HEK293 (cell line): ENCODE measurements around the gene SRSF1.

ENCODE experiments used
- BCL11A ChIP-seq: fragments of 450-650 bp; formaldehyde crosslinking; IDR thresholded peaks from 2 replicates; pipeline ENCODE4 v1.5.1; 2016; ENCODE audit warnings: low read depth, missing biosample characterization, missing genetic modification characterization
- HOXC10 ChIP-seq: sonication (generic); formaldehyde crosslinking; IDR thresholded peaks from 2 replicates; pipeline ENCODE4 v1.8.1; 2023; ENCODE audit warnings: mild to moderate bottlenecking, missing genetic modification reagents
- MYNN ChIP-seq: fragments of 450-650 bp; formaldehyde crosslinking; IDR thresholded peaks from 2 replicates; pipeline ENCODE4 v1.5.1; 2016; ENCODE audit warnings: missing biosample characterization, missing genetic modification characterization, borderline replicate concordance
- OVOL3 ChIP-seq: fragments of 450-650 bp; formaldehyde crosslinking; IDR thresholded peaks from 2 replicates; pipeline ENCODE4 v1.5.1; 2016; ENCODE audit warnings: missing biosample characterization, missing genetic modification characterization
- RBAK ChIP-seq: fragments of 450-650 bp; formaldehyde crosslinking; IDR thresholded peaks from 2 replicates; pipeline ENCODE4 v1.5.1; 2016; ENCODE audit warnings: missing biosample characterization, missing genetic modification characterization
- REPIN1 ChIP-seq: fragments of 450-650 bp; formaldehyde crosslinking; IDR thresholded peaks from 2 replicates; pipeline ENCODE4 v1.5.1; 2017; ENCODE audit warnings: missing biosample characterization, missing genetic modification characterization, low read depth
- SALL2 ChIP-seq: fragments of 450-650 bp; formaldehyde crosslinking; IDR thresholded peaks from 2 replicates; pipeline ENCODE4 v1.5.0; 2017; ENCODE audit warnings: missing biosample characterization, mild to moderate bottlenecking, missing genetic modification characterization, borderline replicate concordance
- SCRT1 ChIP-seq: fragments of 450-650 bp; formaldehyde crosslinking; IDR thresholded peaks from 2 replicates; pipeline ENCODE4 v1.5.1; 2016; ENCODE audit warnings: missing biosample characterization, missing genetic modification characterization, borderline replicate concordance
- SP3 ChIP-seq: fragments of 450-650 bp; formaldehyde crosslinking; IDR thresholded peaks from 2 replicates; pipeline ENCODE4 v1.5.1; 2016; ENCODE audit warnings: missing biosample characterization, missing genetic modification characterization
- WT1 ChIP-seq: fragments of 450-650 bp; formaldehyde crosslinking; IDR thresholded peaks from 2 replicates; pipeline ENCODE4 v1.5.1; 2016; ENCODE audit warnings: missing biosample characterization, missing genetic modification characterization
- ZBTB20 ChIP-seq: fragments of 450-650 bp; formaldehyde crosslinking; IDR thresholded peaks from 2 replicates; pipeline ENCODE4 v1.5.1; 2016; ENCODE audit warnings: missing biosample characterization, missing genetic modification characterization
- ZNF10 ChIP-seq: fragments of 450-650 bp; formaldehyde crosslinking; IDR thresholded peaks from 2 replicates; pipeline ENCODE4 v1.5.1; 2017; ENCODE audit warnings: missing biosample characterization, missing genetic modification characterization
- ZNF121 ChIP-seq: fragments of 450-650 bp; formaldehyde crosslinking; IDR thresholded peaks from 2 replicates; pipeline ENCODE4 v1.5.1; 2016; ENCODE audit warnings: missing biosample characterization, missing genetic modification characterization
- ZNF157 ChIP-seq: fragments of 450-650 bp; formaldehyde crosslinking; IDR thresholded peaks from 2 replicates; pipeline ENCODE4 v1.5.1; 2016; ENCODE audit warnings: missing biosample characterization, missing genetic modification characterization
- ZNF174 ChIP-seq: fragments of 450-650 bp; formaldehyde crosslinking; IDR thresholded peaks from 2 replicates; pipeline ENCODE4 v1.5.0; 2017; ENCODE audit warnings: missing biosample characterization, mild to moderate bottlenecking, missing genetic modification characterization
- ZNF184 ChIP-seq: fragments of 450-650 bp; IDR thresholded peaks from 2 replicates; pipeline ENCODE4 v1.5.1; 2018; ENCODE audit warnings: missing biosample characterization, mild to moderate bottlenecking, missing genetic modification characterization
- ZNF23 ChIP-seq: fragments of 450-650 bp; formaldehyde crosslinking; IDR thresholded peaks from 2 replicates; pipeline ENCODE4 v1.5.1; 2016; ENCODE audit warnings: missing biosample characterization, missing genetic modification characterization, borderline replicate concordance
- ZNF274 ChIP-seq, 2 experiments: fragments of 200-500 bp in 1 of 2; fragments of 450-650 bp in 1 of 2; sonication (Bioruptor generic) in 1 of 2; formaldehyde crosslinking in 1 of 2; IDR thresholded peaks; 2 replicates each; pipeline versions ENCODE4 v1.5.1 to v1.6.1; 2014 to 2016; ENCODE audit warnings: borderline replicate concordance in 1 of 2, inconsistent platforms in 1 of 2, low read length in 1 of 2, missing biosample characterization in 1 of 2, missing genetic modification characterization in 1 of 2
- ZNF324 ChIP-seq: fragments of 450-650 bp; formaldehyde crosslinking; IDR thresholded peaks from 2 replicates; pipeline ENCODE4 v1.5.1; 2016; ENCODE audit warnings: missing biosample characterization, missing genetic modification characterization
- ZNF529 ChIP-seq: fragments of 450-650 bp; formaldehyde crosslinking; IDR thresholded peaks from 2 replicates; pipeline ENCODE4 v1.5.1; 2017; ENCODE audit warnings: missing genetic modification characterization, missing biosample characterization; ENCODE audit not compliant: insufficient replicate concordance
- ZNF548 ChIP-seq: fragments of 450-650 bp; formaldehyde crosslinking; IDR thresholded peaks from 2 replicates; pipeline ENCODE4 v1.5.1; 2016; ENCODE audit warnings: missing biosample characterization, missing genetic modification characterization
- ZNF558 ChIP-seq: fragments of 450-650 bp; formaldehyde crosslinking; IDR thresholded peaks from 2 replicates; pipeline ENCODE4 v1.5.1; 2016; ENCODE audit warnings: missing biosample characterization, missing genetic modification characterization
- ZNF776 ChIP-seq: fragments of 450-650 bp; formaldehyde crosslinking; IDR thresholded peaks from 2 replicates; pipeline ENCODE4 v1.5.0; 2017; ENCODE audit warnings: missing biosample characterization, missing genetic modification characterization, borderline replicate concordance
- ZNF785 ChIP-seq: fragments of 450-650 bp; formaldehyde crosslinking; IDR thresholded peaks from 2 replicates; pipeline ENCODE4 v1.5.1; 2016; ENCODE audit warnings: missing biosample characterization, missing genetic modification characterization
- ZNF792 ChIP-seq: fragments of 450-650 bp; formaldehyde crosslinking; IDR thresholded peaks from 2 replicates; pipeline ENCODE4 v1.5.1; 2016; ENCODE audit warnings: missing biosample characterization, missing genetic modification characterization
- TF ChIP-seq, protein P1 (sequence below): fragments of 450-650 bp; formaldehyde crosslinking; conservative IDR thresholded peaks from 2 replicates; pipeline ENCODE4 v1.5.1; 2016; ENCODE audit warnings: low read depth, missing biosample characterization, missing genetic modification characterization
- TF ChIP-seq, protein P2 (sequence below): fragments of 450-650 bp; formaldehyde crosslinking; IDR thresholded peaks from 2 replicates; pipeline ENCODE4 v1.5.1; 2016; ENCODE audit warnings: missing biosample characterization, missing genetic modification characterization
- TF ChIP-seq, protein P3 (sequence below): fragments of 450-650 bp; formaldehyde crosslinking; IDR thresholded peaks from 2 replicates; pipeline ENCODE4 v1.5.1; 2016; ENCODE audit warnings: missing biosample characterization, missing genetic modification characterization

SRSF1 gene

GRCh38 chr17:57987581-57988300 is 19.3 kb downstream of the SRSF1 start, which contains the start of gene VEZF1 (continued):
- TF ChIP-seq ZBTB20 (tag by site-specific recombination) (peak; percentile 89), ZNF548 (no peak), ZNF174 (no peak), OVOL3 (tag by site-specific recombination) (no peak), MYNN (tag by site-specific recombination) (0 out of 2 replicates have a peak, but pooled peaks have one; percentile 16), REPIN1 (tag by site-specific recombination) (no peak), SP3 (tag by site-specific recombination) (peak; percentile 67), ZNF776 (tag by site-specific recombination) (no peak), ZNF792 (tag by site-specific recombination) (0 out of 2 replicates have a peak, but pooled peaks have one; percentile 68), ZNF184 (no peak), ZNF157 (tag by site-specific recombination) (no peak), WT1 (peak; percentile 73), ZNF785 (tag by site-specific recombination) (0 out of 2 replicates have a peak, but pooled peaks have one; percentile 70), BCL11A (tag by site-specific recombination) (peak; percentile 90; the same call in 1 of the 2 replicates), RBAK (no peak), ZNF23 (tag by site-specific recombination) (no peak), SALL2 (tag by site-specific recombination) (no peak), SCRT1 (tag by site-specific recombination) (no peak), ZNF529 (tag by site-specific recombination) (no peak), ZNF324 (tag by site-specific recombination) (no peak; the same call in 1 of the 2 replicates), ZNF121 (tag by site-specific recombination) (no peak), ZNF10 (tag by site-specific recombination) (peak; percentile 33; the same call in 1 of the 2 replicates), ZNF558 (no peak), ZNF274 (IDR thresholded peaks at IDR 0.05; ENCODE audit: low read length) (no peak), ZNF274 (tag by site-specific recombination; IDR thresholded peaks at IDR 0.05; ENCODE audit: borderline replicate concordance) (no peak), HOXC10 (CRISPR knock-in tag) (no peak)
- TF ChIP-seq, protein P1, sequence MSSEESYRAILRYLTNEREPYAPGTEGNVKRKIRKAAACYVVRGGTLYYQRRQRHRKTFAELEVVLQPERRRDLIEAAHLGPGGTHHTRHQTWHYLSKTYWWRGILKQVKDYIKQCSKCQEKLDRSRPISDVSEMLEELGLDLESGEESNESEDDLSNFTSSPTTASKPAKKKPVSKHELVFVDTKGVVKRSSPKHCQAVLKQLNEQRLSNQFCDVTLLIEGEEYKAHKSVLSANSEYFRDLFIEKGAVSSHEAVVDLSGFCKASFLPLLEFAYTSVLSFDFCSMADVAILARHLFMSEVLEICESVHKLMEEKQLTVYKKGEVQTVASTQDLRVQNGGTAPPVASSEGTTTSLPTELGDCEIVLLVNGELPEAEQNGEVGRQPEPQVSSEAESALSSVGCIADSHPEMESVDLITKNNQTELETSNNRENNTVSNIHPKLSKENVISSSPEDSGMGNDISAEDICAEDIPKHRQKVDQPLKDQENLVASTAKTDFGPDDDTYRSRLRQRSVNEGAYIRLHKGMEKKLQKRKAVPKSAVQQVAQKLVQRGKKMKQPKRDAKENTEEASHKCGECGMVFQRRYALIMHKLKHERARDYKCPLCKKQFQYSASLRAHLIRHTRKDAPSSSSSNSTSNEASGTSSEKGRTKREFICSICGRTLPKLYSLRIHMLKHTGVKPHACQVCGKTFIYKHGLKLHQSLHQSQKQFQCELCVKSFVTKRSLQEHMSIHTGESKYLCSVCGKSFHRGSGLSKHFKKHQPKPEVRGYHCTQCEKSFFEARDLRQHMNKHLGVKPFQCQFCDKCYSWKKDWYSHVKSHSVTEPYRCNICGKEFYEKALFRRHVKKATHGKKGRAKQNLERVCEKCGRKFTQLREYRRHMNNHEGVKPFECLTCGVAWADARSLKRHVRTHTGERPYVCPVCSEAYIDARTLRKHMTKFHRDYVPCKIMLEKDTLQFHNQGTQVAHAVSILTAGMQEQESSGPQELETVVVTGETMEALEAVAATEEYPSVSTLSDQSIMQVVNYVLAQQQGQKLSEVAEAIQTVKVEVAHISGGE (tag by site-specific recombination): peak; percentile 57
- TF ChIP-seq, protein P2, sequence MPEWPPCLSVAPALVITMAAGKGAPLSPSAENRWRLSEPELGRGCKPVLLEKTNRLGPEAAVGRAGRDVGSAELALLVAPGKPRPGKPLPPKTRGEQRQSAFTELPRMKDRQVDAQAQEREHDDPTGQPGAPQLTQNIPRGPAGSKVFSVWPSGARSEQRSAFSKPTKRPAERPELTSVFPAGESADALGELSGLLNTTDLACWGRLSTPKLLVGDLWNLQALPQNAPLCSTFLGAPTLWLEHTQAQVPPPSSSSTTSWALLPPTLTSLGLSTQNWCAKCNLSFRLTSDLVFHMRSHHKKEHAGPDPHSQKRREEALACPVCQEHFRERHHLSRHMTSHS: no peak
- TF ChIP-seq, protein P3, sequence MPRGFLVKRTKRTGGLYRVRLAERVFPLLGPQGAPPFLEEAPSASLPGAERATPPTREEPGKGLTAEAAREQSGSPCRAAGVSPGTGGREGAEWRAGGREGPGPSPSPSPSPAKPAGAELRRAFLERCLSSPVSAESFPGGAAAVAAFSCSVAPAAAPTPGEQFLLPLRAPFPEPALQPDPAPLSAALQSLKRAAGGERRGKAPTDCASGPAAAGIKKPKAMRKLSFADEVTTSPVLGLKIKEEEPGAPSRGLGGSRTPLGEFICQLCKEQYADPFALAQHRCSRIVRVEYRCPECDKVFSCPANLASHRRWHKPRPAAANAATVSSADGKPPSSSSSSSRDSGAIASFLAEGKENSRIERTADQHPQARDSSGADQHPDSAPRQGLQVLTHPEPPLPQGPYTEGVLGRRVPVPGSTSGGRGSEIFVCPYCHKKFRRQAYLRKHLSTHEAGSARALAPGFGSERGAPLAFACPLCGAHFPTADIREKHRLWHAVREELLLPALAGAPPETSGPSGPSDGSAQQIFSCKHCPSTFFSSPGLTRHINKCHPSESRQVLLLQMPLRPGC (tag by site-specific recombination): no peak
